NT2/D1 (cell line): ENCODE results near the gene GLI1.

ENCODE experiments used
- SUZ12 ChIP-seq: IDR thresholded peaks from 2 replicates; pipeline ENCODE4 v1.6.1; 2011; ENCODE audit not compliant: insufficient read length, insufficient read depth; ENCODE audit errors: extremely low read depth
- YY1 ChIP-seq: IDR thresholded peaks from 2 replicates; pipeline ENCODE4 v1.6.1; 2011; ENCODE audit not compliant: insufficient read length, insufficient read depth
- ZNF274 ChIP-seq: IDR thresholded peaks from 2 replicates; pipeline ENCODE4 v1.6.1; 2011; ENCODE audit warnings: mild to moderate bottlenecking, low read depth, low read length

- TF ChIP-seq SUZ12 (no peak), YY1 (no peak), ZNF274 (no peak)
These were observed 925 bp upstream of the GLI1 start for GRCh38 chr12:57458665-57459054.
